ENCODE results near the gene MET. TPM values are rescaled to one million over a fixed set of nuclear protein-coding genes. Genes with fewer than 3 reads are reported as not detected.
A peak's percentile ranks its signal among the peaks of the same experiment; 100 is the strongest.

MET gene
- total and polyA plus RNA-seq, 2 donors (not counting 3 experiments of a cell fraction or from before 2014, with no cell fraction given): 21.1 to 44.5 TPM

GRCh38 chr7:116715077-116715476, 43.1 kb downstream of the MET start:
- TF ChIP-seq POLR2AphosphoS5 (IDR thresholded peaks at IDR 0.05; ENCODE audit: insufficient read depth, low read depth, low read length) (no peak), CTCF (IDR thresholded peaks at IDR 0.05; ENCODE audit: extremely low read depth in 1 of 2, insufficient read depth in 1 of 2, low read depth in 1 of 2, low read length in 2 of 2) (peak in 1 of 2 donors; percentile 5)
- H3K27me3 ChIP-seq (ENCODE audit: control insufficient read depth in 2 of 2, insufficient read depth in 2 of 2, low read length in 2 of 2): no peaks in the 10 kb centered on the region
- H3K9me1 ChIP-seq (replicated peaks; ENCODE audit: control insufficient read depth, extremely low read depth, insufficient read depth, low read length): no peaks in the 10 kb centered on the region
- peaks cover 12% of the 10 kb centered on the region for H3K4me1 ChIP-seq (ENCODE audit: control insufficient read depth, extremely low read depth, insufficient read depth, low read length)
- ChIA-PET CTCF (interaction anchor here (1.3 kb wide), 1 partner anchor 41 kb away, joined by 3 read pairs; no protein-coding TSS in a partner anchor), POLR2A (no interaction called here)
- H3K36me3 ChIP-seq (ENCODE audit: control insufficient read depth in 2 of 2, extremely low read depth in 1 of 2, insufficient read depth in 2 of 2, low read length in 2 of 2): no peaks in the 10 kb centered on the region
- no peak overlapping the region for H3K9ac ChIP-seq (replicated peaks; ENCODE audit: extremely low read depth, insufficient read depth, low read length)
- no TSS peak for BruUV-seq (replicated peaks)
- H3K79me2 ChIP-seq (ENCODE audit: control insufficient read depth, insufficient read depth, low read length): peaks cover 8% of the 10 kb centered on the region
- intact Hi-C loops (cut with micrococcal nuclease): no loop called here
- no peak overlapping the region for H2AFZ ChIP-seq (ENCODE audit: low read depth, low read length)
- no peaks in the 10 kb centered on the region for H4K20me1 ChIP-seq (replicated peaks; ENCODE audit: control insufficient read depth, extremely low read depth, insufficient read depth, low read length)
- H3K4me3 ChIP-seq (replicated peaks in 1 of 3; ENCODE audit: insufficient read depth in 1 of 3, low read depth in 1 of 3, low read length in 3 of 3): no peak overlapping the region
- DNase-seq (ENCODE audit: low read depth, low spot score) (no peak), FAIRE-seq (no peak)
- dilution Hi-C loops (cut with MboI; ENCODE audit: extremely low pct_ligation_motif_present, low sequenced_read_pairs): no loop called here
- H3K9me3 ChIP-seq (replicated peaks; ENCODE audit: control insufficient read depth, insufficient read depth, low read length): no peaks in the 10 kb centered on the region
- H3K4me2 ChIP-seq (ENCODE audit: insufficient read depth, low read length): no peak overlapping the region
- no peak overlapping the region for H3K27ac ChIP-seq (ENCODE audit: insufficient read depth, low read depth, low read length)

DNA sequence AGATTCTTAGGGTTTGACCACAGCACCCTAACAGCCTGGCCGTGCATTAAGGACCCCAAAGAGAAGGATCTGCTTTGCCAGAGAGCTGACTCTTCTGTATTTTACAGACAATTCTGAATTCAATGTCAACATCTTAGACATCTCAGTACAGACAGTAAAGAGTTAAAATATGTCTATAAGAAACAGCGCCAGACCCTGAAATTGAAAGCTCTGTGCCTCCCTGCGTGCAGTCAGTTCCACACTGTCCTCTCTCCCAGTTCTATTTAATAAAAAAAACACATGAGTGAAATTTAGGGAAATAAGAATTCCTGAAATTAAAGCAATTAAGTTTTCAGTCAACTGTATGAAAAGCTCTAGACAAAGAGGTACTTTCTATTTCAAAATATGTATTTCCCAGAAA, 45.1 kb downstream of the MET start:
- dilution Hi-C loops (cut with MboI; ENCODE audit: extremely low pct_ligation_motif_present, low sequenced_read_pairs): no loop called here
- no peaks in the 10 kb centered on the region for H3K9me1 ChIP-seq (replicated peaks; ENCODE audit: control insufficient read depth, extremely low read depth, insufficient read depth, low read length)
- no peak overlapping the region for H3K4me3 ChIP-seq (replicated peaks in 1 of 3; ENCODE audit: insufficient read depth in 1 of 3, low read depth in 1 of 3, low read length in 3 of 3)
- peak overlapping the region; percentile 26 for H3K4me2 ChIP-seq (ENCODE audit: insufficient read depth, low read length)
- no peak for DNase-seq (ENCODE audit: low read depth, low spot score)
- H3K27me3 ChIP-seq (ENCODE audit: control insufficient read depth in 2 of 2, insufficient read depth in 2 of 2, low read length in 2 of 2): no peaks in the 10 kb centered on the region
- intact Hi-C loops (cut with micrococcal nuclease): no loop called here
- H4K20me1 ChIP-seq (replicated peaks; ENCODE audit: control insufficient read depth, extremely low read depth, insufficient read depth, low read length): no peaks in the 10 kb centered on the region
- peaks cover 9% of the 10 kb centered on the region for H3K4me1 ChIP-seq (ENCODE audit: control insufficient read depth, extremely low read depth, insufficient read depth, low read length)
- no TSS peak for BruUV-seq (replicated peaks)
- peaks cover 4% of the 10 kb centered on the region for H3K79me2 ChIP-seq (ENCODE audit: control insufficient read depth, insufficient read depth, low read length)
- CTCF ChIA-PET: interaction anchor here (0.9 to 2.7 kb wide), 13 partner anchors 9 to 135 kb away, joined by 3 to 20 read pairs (median 7); partner anchors contain the start of gene MET
- H3K9ac ChIP-seq (replicated peaks; ENCODE audit: extremely low read depth, insufficient read depth, low read length): no peak overlapping the region
- H3K9me3 ChIP-seq (replicated peaks; ENCODE audit: control insufficient read depth, insufficient read depth, low read length): no peaks in the 10 kb centered on the region
- TF ChIP-seq POLR2A (IDR thresholded peaks at IDR 0.05; ENCODE audit: low read depth, low read length) (no peak), POLR2AphosphoS5 (IDR thresholded peaks at IDR 0.05; ENCODE audit: insufficient read depth, low read depth, low read length) (no peak), JUN (IDR thresholded peaks at IDR 0.05; ENCODE audit: borderline replicate concordance, insufficient read depth, insufficient read length, low read depth) (no peak), FOS (IDR thresholded peaks at IDR 0.05; ENCODE audit: borderline replicate concordance, insufficient read depth, low read length) (no peak), CTCF (IDR thresholded peaks at IDR 0.05; ENCODE audit: extremely low read depth in 1 of 2, insufficient read depth in 1 of 2, low read depth in 1 of 2, low read length in 2 of 2) (no peak), EZH2 (IDR thresholded peaks at IDR 0.05; ENCODE audit: borderline replicate concordance, low read depth, low read length, severe bottlenecking) (no peak), GATA2 (IDR thresholded peaks at IDR 0.05; ENCODE audit: insufficient read depth, insufficient read length, low read depth, low read length) (no peak), MYC (IDR thresholded peaks at IDR 0.05; ENCODE audit: low read depth, low read length) (no peak)
- TF ChIP-seq, protein P1, sequence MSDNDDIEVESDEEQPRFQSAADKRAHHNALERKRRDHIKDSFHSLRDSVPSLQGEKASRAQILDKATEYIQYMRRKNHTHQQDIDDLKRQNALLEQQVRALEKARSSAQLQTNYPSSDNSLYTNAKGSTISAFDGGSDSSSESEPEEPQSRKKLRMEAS (IDR thresholded peaks at IDR 0.05; ENCODE audit: insufficient read depth, insufficient read length): no peak
- H2AFZ ChIP-seq (ENCODE audit: low read depth, low read length): no peak overlapping the region
- peak overlapping the region; percentile 62 for H3K27ac ChIP-seq (ENCODE audit: insufficient read depth, low read depth, low read length)
- H3K36me3 ChIP-seq (ENCODE audit: control insufficient read depth in 2 of 2, extremely low read depth in 1 of 2, insufficient read depth in 2 of 2, low read length in 2 of 2): no peaks in the 10 kb centered on the region
- POLR2A ChIA-PET: no interaction called here
- no peak for FAIRE-seq

All from endothelial cell of umbilical vein (primary cell).